BLaER1 treated with 17β-estradiol and CSF1 and Interleukin-3, amounts not matched to agents 10 nM and 100 nM (cell line): ENCODE results near the gene CACNB1.
"Not testable (repeated sequence)": the region's sequence is repeated elsewhere in the genome, so short reads cannot be mapped to it uniquely, and the experiment has no call there.

Experiments
- H3K27ac ChIP-seq, 11 experiments: shearing (Covaris generic); formaldehyde crosslinking; 2 replicates each; pipeline ENCODE4 v1.8.1; 2022
- H3K27me3 ChIP-seq, 11 experiments: shearing (Covaris generic); formaldehyde crosslinking; 2 replicates each; pipeline ENCODE4 v1.8.1; 2022
- H3K36me3 ChIP-seq, 11 experiments: shearing (Covaris generic); formaldehyde crosslinking; 2 replicates each; pipeline ENCODE4 v1.8.1; 2022
- H3K4me1 ChIP-seq, 10 experiments: shearing (Covaris generic); formaldehyde crosslinking; 2 replicates each; pipeline ENCODE4 v1.8.1; 2022
- H3K4me2 ChIP-seq, 11 experiments: shearing (Covaris generic); formaldehyde crosslinking; 2 replicates each; pipeline ENCODE4 v1.8.1; 2022
- H3K4me3 ChIP-seq, 10 experiments: shearing (Covaris generic); formaldehyde crosslinking; 2 replicates each; pipeline ENCODE4 v1.8.1; 2022
- H3K9ac ChIP-seq, 11 experiments: shearing (Covaris generic); formaldehyde crosslinking; 2 replicates each; pipeline ENCODE4 v1.8.1; 2022
- H3K9me3 ChIP-seq, 11 experiments: shearing (Covaris generic); formaldehyde crosslinking; replicated peaks in 1 of 11; 2 replicates each; pipeline ENCODE4 v1.8.1; 2022
- H4K20me1 ChIP-seq, 11 experiments: shearing (Covaris generic); formaldehyde crosslinking; 2 replicates each; pipeline ENCODE4 v1.8.1; 2022
- Cebpa-rat ChIP-seq, 11 experiments: shearing (Covaris generic); IDR thresholded peaks; 2 replicates each; pipeline ENCODE4 v1.8.1; 2022

The CACNB1 gene

DNA sequence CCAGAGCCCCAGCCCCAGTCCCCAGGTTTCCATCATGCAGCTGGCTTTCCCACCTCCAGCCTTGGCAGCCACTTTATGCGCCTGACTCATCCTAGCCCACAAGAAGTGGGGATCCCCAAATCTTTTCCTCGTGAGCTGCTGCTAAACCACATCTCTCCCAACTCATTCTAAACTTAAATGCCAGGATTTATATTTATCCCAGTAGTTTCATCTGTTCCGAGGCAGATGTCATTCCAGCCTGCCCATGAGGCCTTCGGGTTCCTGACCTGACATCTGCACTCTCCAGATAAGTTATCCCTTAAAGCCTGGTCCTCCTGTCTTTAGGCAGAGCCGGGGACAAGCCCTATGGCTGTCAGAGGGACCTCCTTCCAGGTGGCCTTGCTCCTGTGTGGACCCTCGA, 62.6 kb downstream of the CACNB1 start:
- H4K20me1 ChIP-seq: no peaks in the 10 kb centered on the region
- H3K36me3 ChIP-seq: no peaks in the 10 kb centered on the region
- H3K4me2 ChIP-seq: peak overlapping the region in 5 of 11 experiments; percentile 6 to 37 (median 18); a peak in 6 of 22 replicates
- no peaks in the 10 kb centered on the region for H3K9me3 ChIP-seq
- H3K4me3 ChIP-seq: no peak overlapping the region
- TF ChIP-seq Cebpa-rat (IDR thresholded peaks at IDR 0.05): no peak
- H3K9ac ChIP-seq: no peak overlapping the region
- peaks cover 5 to 21% (median 12%) of the 10 kb centered on the region in 10 experiments; a peak in 16 of 20 replicates for H3K4me1 ChIP-seq
- no peaks in the 10 kb centered on the region for H3K27me3 ChIP-seq
- H3K27ac ChIP-seq: no peak overlapping the region

- H3K4me2 ChIP-seq: no peak overlapping the region
- no peak for TF ChIP-seq Cebpa-rat (IDR thresholded peaks at IDR 0.05)
- H3K4me1 ChIP-seq: peaks cover 0 to 10% (median 0%) of the 10 kb centered on the region in 10 experiments; a peak in 7 of 20 replicates
- H3K27ac ChIP-seq: no peak overlapping the region
- H3K36me3 ChIP-seq: no peaks in the 10 kb centered on the region
- H3K27me3 ChIP-seq: no peaks in the 10 kb centered on the region
- H3K9ac ChIP-seq: no peak overlapping the region
- H3K4me3 ChIP-seq: no peak overlapping the region
- H3K9me3 ChIP-seq: no peaks in the 10 kb centered on the region
- no peaks in the 10 kb centered on the region for H4K20me1 ChIP-seq
These were observed 65.3 kb downstream of the CACNB1 start for GRCh38 chr17:39132192-39132610.

DNA sequence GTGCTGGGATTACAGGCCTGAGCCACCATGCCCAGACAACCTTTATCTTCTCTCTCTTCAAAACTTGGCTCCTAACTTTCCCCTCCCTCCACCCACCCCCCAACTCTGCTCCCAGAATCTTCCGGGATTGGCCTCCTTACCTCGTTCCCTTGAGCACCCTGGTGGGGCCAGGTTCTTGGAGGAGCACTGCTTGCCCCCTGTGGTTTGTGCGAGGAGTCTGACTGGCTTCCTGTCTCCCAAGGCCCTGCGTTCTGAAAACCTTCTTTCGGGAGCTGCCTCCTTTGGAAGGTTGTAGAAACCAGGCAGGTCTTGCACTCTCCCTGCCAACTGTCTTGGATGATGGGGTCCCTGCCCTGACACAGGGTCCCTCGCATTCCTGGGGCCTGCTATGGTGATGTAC, 65.9 kb downstream of the CACNB1 start:
- no peaks in the 10 kb centered on the region for H4K20me1 ChIP-seq
- no peaks in the 10 kb centered on the region for H3K9me3 ChIP-seq
- no peak for TF ChIP-seq Cebpa-rat (IDR thresholded peaks at IDR 0.05)
- H3K9ac ChIP-seq: no peak overlapping the region
- no peak overlapping the region for H3K27ac ChIP-seq
- peaks cover 0 to 10% (median 0%) of the 10 kb centered on the region in 10 experiments; a peak in 7 of 20 replicates for H3K4me1 ChIP-seq
- H3K4me2 ChIP-seq: no peak overlapping the region
- H3K36me3 ChIP-seq: no peaks in the 10 kb centered on the region
- H3K4me3 ChIP-seq: no peak overlapping the region
- no peaks in the 10 kb centered on the region for H3K27me3 ChIP-seq

DNA sequence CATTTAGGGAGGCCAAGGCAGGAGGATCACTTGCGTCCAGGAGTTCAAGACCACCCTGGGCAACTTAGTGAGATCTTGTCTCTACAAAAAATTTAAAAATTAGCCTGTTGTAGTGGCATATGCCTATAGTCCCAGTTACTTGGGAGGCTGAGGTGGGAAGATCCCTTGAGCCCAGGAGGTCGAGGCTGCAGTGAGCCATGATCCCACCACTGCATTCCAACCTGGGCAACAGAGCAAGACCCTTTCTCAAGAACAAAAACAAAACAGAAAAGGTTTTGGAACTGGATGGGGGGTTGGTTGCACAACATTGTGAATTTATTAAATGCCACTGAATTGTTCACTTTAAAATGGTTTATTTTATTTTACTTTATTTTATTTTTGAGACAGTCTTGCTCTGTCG, 67.3 kb downstream of the CACNB1 start:
- TF ChIP-seq Cebpa-rat (IDR thresholded peaks at IDR 0.05): no peak
- H3K4me2 ChIP-seq: no peak overlapping the region
- H3K9ac ChIP-seq: no peak overlapping the region
- H3K27ac ChIP-seq: no peak overlapping the region
- no peaks in the 10 kb centered on the region for H3K36me3 ChIP-seq
- H3K27me3 ChIP-seq: no peaks in the 10 kb centered on the region
- no peak overlapping the region for H3K4me3 ChIP-seq
- no peaks in the 10 kb centered on the region for H3K9me3 ChIP-seq
- peaks cover 0 to 10% (median 0%) of the 10 kb centered on the region in 10 experiments; a peak in 7 of 20 replicates for H3K4me1 ChIP-seq
- no peaks in the 10 kb centered on the region for H4K20me1 ChIP-seq

- H3K36me3 ChIP-seq, H3K9me3 ChIP-seq, H3K4me1 ChIP-seq, H3K4me2 ChIP-seq, H3K27ac ChIP-seq, H3K9ac ChIP-seq, H3K27me3 ChIP-seq, H3K4me3 ChIP-seq, H4K20me1 ChIP-seq: not testable (repeated sequence)
These were observed 67.9 kb downstream of the CACNB1 start for GRCh38 chr17:39129544-39129943.

GRCh38 chr17:39126436-39126835, 71.0 kb downstream of the CACNB1 start:
- no peaks in the 10 kb centered on the region for H3K9me3 ChIP-seq
- H3K4me2 ChIP-seq: no peak overlapping the region
- H3K4me1 ChIP-seq: peaks cover 0 to 17% (median 0%) of the 10 kb centered on the region in 10 experiments; a peak in 5 of 20 replicates
- H3K9ac ChIP-seq: no peak overlapping the region
- no peaks in the 10 kb centered on the region for H3K27me3 ChIP-seq
- no peak for TF ChIP-seq Cebpa-rat (IDR thresholded peaks at IDR 0.05)
- H3K4me3 ChIP-seq: no peak overlapping the region
- H4K20me1 ChIP-seq: no peaks in the 10 kb centered on the region
- no peaks in the 10 kb centered on the region for H3K36me3 ChIP-seq
- no peak overlapping the region for H3K27ac ChIP-seq

DNA sequence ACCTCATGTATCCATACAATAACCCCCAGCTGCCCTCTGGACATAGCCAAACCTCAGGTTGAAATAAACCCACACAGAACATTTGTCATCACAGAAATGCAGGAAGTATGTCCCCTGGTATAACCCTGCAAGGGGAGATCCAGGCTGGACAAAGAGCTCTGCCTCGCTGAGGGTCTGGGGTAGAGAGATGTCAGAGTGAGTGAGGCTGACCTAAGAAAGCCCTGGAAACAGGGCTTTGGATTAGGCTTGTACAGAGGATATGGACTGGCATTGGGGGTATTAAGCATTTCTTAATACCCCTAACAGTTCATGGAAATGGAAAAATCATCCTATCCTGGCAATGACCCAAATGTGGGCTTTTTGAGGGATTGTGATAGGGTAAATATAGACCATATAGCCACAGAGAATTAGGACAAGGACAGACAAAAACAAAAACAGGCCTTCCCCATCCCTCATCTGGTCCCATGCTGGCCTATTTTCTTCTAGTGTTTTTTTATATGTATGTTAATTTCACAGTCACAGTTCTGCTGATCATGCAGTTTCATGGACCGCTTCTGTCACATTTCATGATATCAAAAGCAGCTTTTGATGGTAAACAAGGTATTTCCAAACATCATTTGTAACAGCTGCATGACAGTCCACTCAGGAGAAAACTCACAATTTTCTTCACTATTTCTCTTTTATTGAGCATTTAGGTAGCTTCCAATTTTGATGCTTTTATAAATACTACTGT, 72.2 kb downstream of the CACNB1 start:
- Histone ChIP-seq H3K36me3 (no peaks in the 10 kb centered on the region), H3K27me3 (no peaks in the 10 kb centered on the region), H3K4me1 (peaks cover 0 to 24% (median 2%) of the 10 kb centered on the region in 10 experiments; a peak in 7 of 20 replicates), H3K27ac (no peak overlapping the region), H3K4me3 (no peak overlapping the region), H3K9ac (no peak overlapping the region), H3K4me2 (no peak overlapping the region), H3K9me3 (no peaks in the 10 kb centered on the region), H4K20me1 (no peaks in the 10 kb centered on the region)
- TF ChIP-seq Cebpa-rat (IDR thresholded peaks at IDR 0.05): no peak

DNA sequence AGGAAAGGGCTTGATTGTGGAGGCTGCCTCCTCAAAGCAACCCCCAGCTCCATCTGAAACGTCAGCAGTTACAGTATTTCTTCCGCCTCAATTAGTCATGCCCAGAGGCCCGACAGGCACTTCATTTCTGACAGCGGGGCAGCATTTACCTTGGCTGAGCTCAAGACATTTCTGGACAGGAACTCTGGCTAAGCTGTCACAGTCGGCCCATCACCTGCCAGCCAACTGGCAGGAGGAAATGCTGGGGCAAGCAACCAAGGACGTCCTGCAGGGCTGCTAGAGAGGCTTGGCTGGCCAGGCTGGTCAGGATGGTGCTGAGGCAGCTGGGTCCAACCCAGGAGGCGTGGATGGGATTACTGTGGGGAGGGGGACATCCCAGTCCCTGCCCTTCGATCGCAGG, 73.8 kb downstream of the CACNB1 start:
- Histone ChIP-seq H3K27ac (no peak overlapping the region), H3K4me3 (no peak overlapping the region), H3K36me3 (no peaks in the 10 kb centered on the region), H3K9me3 (no peaks in the 10 kb centered on the region), H3K4me1 (peaks cover 14 to 40% (median 17%) of the 10 kb centered on the region in 10 experiments), H4K20me1 (peaks cover 0 to 5% (median 0%) of the 10 kb centered on the region in 11 experiments; a peak in 1 of 22 replicates), H3K9ac (no peak overlapping the region), H3K27me3 (no peaks in the 10 kb centered on the region), H3K4me2 (no peak overlapping the region)
- TF ChIP-seq Cebpa-rat (IDR thresholded peaks at IDR 0.05): no peak
